IPS DF 6.9 (cell line): ENCODE results near the gene NRROS.

Experiments used
- DNase-seq: peaks from one replicate; pipeline ENCODE4 v3.0.0-alpha.2; 2013; ENCODE audit warnings: low read depth, low spot score
- H3K27ac ChIP-seq: one replicate; pipeline ENCODE4 v1.5.1; 2013; ENCODE audit warnings: low read length, control low read depth
- H3K27me3 ChIP-seq: 2 replicates; pipeline ENCODE4 v1.6.1; 2013; ENCODE audit warnings: mild to moderate bottlenecking, low read length; ENCODE audit not compliant: control insufficient read depth, insufficient read depth
- H3K36me3 ChIP-seq: 2 replicates; pipeline ENCODE4 v1.6.1; 2013; ENCODE audit warnings: low read length; ENCODE audit not compliant: control insufficient read depth, insufficient read depth
- H3K4me1 ChIP-seq: 2 replicates; pipeline ENCODE4 v1.6.1; 2013; ENCODE audit warnings: low read length; ENCODE audit not compliant: control insufficient read depth, insufficient read depth
- H3K4me3 ChIP-seq: 2 replicates; pipeline ENCODE4 v1.5.1; 2013; ENCODE audit warnings: mild to moderate bottlenecking, low read length
- H3K9me3 ChIP-seq: 2 replicates; pipeline ENCODE4 v1.6.1; 2013; ENCODE audit warnings: low read length, inconsistent platforms; ENCODE audit not compliant: control insufficient read depth, insufficient read depth
- WGBS: extraction: QIAGEN DNeasy Blood & Tissue Kit; methylation state at CpG from one replicate; pipeline ENCODE4 v1.1.7; 2013; ENCODE audit warnings: mixed read lengths, missing lambda C conversion rate; ENCODE audit not compliant: insufficient read length, insufficient coverage; 5-methylcytosine and 5-hydroxymethylcytosine counted together

Gene NRROS

DNA sequence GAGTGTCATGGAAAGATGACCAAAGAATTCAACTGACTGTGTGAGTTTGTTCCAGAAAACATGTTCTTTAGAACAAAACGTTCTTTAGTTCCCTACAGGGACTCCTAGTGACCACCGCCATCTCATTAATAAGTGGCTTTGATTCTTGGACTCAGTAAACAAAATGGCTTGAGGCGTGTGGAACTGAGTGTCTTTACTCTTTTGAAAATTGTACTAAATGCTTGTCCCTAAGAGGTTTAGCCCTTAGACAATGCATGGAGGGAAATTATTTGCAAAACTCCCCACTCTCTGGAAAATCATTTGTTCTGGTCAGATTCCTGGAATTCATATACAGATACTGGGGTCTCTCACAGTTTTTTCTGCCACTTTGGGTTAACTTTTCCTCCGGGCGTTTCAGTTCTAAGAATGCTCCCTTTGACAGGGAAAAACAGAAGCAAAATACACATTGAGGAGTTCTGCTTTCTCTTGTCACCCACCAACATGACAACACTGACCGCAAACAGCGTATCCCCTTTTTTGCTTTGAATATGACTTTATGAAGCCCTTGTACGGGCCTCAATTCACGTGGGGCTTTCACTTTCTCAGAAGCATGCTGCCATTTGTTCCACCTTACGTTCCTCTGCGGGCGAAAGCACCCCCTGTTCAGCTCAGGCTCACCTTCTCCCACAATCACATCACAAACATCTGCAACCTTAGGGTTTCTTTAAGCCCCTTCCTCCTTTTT, 15.3 kb upstream of the NRROS start:
- peaks cover 3% of the 10 kb centered on the region for H3K4me1 ChIP-seq
- H3K36me3 ChIP-seq, result no peaks in the 10 kb centered on the region
- H3K27me3 ChIP-seq, result no peaks in the 10 kb centered on the region
- H3K27ac ChIP-seq, result no peak overlapping the region
- WGBS, result no CpG with 5 or more reads among the region's 12 CpGs
- DNase-seq, result no peak
- H3K9me3 ChIP-seq, result no peaks in the 10 kb centered on the region
- no peak overlapping the region for H3K4me3 ChIP-seq

DNA sequence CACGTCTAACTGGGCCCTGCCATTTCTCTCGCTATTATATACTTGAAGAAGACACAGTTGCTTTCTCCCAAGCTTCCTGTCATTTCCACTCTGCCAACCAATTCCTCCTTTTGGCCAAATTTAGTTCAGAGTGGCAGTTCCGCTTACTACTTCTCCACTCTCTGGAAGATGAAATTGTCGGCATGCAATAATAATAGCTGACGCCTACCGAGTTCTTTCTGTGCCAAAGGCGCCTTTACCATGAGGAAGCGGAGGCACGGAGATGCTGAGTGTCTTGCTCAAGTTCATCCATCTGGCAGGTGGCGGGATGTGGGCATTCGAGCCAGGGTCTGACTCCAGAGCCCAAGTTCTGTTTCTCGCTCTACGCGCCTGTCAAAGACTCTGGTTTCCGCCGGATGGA, 14.6 kb upstream of the NRROS start:
- Histone ChIP-seq H3K4me1 (peaks cover 3% of the 10 kb centered on the region), H3K27me3 (no peaks in the 10 kb centered on the region), H3K4me3 (no peak overlapping the region), H3K9me3 (no peaks in the 10 kb centered on the region), H3K36me3 (no peaks in the 10 kb centered on the region), H3K27ac (no peak overlapping the region)
- DNase-seq, result no peak
- no CpG with 5 or more reads among the region's 16 CpGs for WGBS

DNA sequence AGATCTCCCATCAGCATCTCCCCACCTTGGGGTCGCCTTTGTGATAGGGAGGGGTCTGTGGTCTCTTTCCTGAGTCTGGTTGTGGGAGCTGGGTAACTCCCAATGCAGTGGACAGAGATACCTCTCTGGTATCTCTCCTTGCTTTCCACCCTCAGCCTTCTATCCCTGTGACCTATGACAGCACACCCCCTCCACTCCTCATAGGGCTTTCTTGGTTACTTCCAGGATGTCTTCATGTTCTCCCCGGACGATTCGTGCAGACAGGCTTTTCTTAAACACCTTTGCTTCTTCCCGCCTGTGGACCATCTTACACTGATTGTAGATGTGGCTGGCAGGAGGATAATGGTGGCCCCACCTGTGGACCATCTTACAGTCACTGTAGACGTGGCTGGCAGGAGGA, 14.2 kb upstream of the NRROS start:
- no peak for DNase-seq
- peaks cover 3% of the 10 kb centered on the region for H3K4me1 ChIP-seq
- H3K27me3 ChIP-seq, result no peaks in the 10 kb centered on the region
- WGBS, result no CpG with 5 or more reads among the region's 6 CpGs
- H3K9me3 ChIP-seq, result no peaks in the 10 kb centered on the region
- H3K4me3 ChIP-seq, result no peak overlapping the region
- H3K36me3 ChIP-seq, result no peaks in the 10 kb centered on the region
- H3K27ac ChIP-seq, result no peak overlapping the region

DNA sequence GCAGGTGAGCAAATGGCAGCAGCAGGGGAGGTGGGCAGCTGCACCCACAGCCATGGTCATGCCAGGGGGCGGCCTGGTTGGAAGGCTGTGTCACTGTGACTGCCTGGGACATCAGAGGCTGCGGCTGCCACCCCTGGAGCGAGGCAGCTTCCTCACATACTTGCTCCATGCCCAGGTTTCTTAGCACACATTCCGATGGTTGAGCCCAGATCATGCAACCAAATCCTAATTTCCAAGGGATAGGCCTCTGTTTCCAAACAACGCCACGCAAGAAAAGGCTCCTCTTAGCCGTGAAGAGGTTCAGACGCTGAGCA, 11.6 kb upstream of the NRROS start:
- no peak overlapping the region for H3K27ac ChIP-seq
- H3K9me3 ChIP-seq, result no peaks in the 10 kb centered on the region
- no peaks in the 10 kb centered on the region for H3K36me3 ChIP-seq
- H3K4me3 ChIP-seq, result no peak overlapping the region
- no CpG with 5 or more reads among the region's 8 CpGs for WGBS
- DNase-seq, result no peak
- peaks cover 3% of the 10 kb centered on the region for H3K4me1 ChIP-seq
- no peaks in the 10 kb centered on the region for H3K27me3 ChIP-seq

DNA sequence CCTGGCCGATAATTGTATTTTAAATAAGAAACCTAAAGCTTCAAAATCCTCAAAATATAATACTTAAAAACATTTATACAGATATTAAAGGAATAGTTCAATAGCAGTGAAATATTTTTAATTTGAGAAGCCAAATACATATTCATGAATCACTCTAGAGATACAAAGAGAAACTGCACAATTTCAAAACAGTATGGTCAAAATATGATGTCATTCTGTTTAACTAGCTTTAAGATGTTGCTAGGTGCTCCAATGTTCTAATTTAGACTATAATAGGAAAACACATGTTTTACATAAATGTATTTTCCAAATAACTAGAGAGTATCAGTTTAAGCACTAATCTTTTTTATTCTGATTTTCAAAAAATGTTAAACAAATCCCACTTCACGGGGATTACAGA, 10.3 kb upstream of the NRROS start:
- no CpG with 5 or more reads among the region's 2 CpGs for WGBS
- DNase-seq, result no peak

DNA sequence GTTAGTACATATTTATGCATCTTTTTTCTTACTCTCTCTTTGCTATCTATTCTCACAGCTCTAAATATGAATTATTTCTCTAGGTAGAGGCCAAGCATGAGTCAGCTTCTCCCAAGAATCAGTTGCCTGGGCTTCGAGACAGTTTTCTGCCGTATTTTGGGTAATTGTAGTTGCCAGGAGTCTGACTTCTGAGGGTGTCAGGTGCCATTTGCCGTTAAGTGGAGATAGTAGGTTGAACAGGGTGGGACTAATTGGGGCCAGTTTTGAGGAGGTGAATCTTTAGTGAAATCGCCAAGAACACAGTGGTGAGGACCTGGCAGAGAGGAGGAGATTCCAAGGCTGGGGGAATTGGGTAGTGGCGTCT, 7.8 kb upstream of the NRROS start:
- WGBS, result no CpG with 5 or more reads among the region's 5 CpGs
- no peak for DNase-seq
- Histone ChIP-seq H3K36me3 (no peaks in the 10 kb centered on the region), H3K27me3 (no peaks in the 10 kb centered on the region), H3K4me3 (peak overlapping the region; percentile 24; the same call in 1 of the 2 replicates), H3K9me3 (no peaks in the 10 kb centered on the region), H3K27ac (peak overlapping the region; percentile 8), H3K4me1 (peaks cover 7% of the 10 kb centered on the region)

More for the DNA sequence above, 10.3 kb upstream of the NRROS start:
- no peaks in the 10 kb centered on the region for H3K9me3 ChIP-seq
- H3K27ac ChIP-seq, result no peak overlapping the region
- no peaks in the 10 kb centered on the region for H3K27me3 ChIP-seq
- H3K4me1 ChIP-seq, result peaks cover 7% of the 10 kb centered on the region
- no peaks in the 10 kb centered on the region for H3K36me3 ChIP-seq
- H3K4me3 ChIP-seq, result no peak overlapping the region

DNA sequence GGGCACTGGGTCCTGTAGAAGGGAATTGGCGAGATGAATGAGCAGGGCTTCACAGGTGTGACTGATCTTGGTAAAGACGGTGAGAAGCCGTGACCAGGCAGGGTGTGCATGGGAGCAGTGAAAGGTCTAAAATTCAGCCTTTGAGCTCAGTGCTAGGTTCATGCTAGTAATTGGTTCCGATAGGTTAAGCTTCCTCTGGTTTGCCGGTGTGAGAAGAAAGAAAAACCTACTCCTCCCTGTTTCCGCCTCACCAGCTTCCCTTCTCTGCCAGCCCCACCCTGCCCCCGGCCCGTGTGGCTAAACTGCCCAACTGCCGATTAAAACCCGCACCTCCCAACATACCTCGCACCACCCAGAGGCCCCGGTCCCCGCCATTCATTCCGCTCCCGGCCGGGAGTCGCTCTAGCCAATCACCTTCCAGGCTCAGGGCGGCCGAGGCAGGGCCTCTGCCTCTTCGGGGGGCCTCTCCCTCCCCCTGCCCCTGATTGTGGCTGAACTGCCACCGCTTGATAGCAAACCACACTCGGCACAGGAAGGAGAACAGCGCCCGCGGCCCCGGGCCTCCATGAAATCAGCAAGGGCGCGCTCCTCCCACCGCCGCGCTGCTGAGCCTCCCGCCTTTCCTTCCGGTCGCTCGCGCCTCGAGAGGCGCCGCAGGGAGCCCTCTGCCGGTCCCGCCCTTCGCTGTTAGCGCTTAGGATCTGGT, 7.3 kb upstream of the NRROS start:
- no peaks in the 10 kb centered on the region for H3K9me3 ChIP-seq
- peaks cover 7% of the 10 kb centered on the region for H3K4me1 ChIP-seq
- peak overlapping the region; percentile 8 for H3K27ac ChIP-seq
- no peaks in the 10 kb centered on the region for H3K27me3 ChIP-seq
- no peaks in the 10 kb centered on the region for H3K36me3 ChIP-seq
- WGBS, result no CpG with 5 or more reads among the region's 43 CpGs
- no peak for DNase-seq
- H3K4me3 ChIP-seq, result peak overlapping the region; percentile 24; the same call in 1 of the 2 replicates

DNA sequence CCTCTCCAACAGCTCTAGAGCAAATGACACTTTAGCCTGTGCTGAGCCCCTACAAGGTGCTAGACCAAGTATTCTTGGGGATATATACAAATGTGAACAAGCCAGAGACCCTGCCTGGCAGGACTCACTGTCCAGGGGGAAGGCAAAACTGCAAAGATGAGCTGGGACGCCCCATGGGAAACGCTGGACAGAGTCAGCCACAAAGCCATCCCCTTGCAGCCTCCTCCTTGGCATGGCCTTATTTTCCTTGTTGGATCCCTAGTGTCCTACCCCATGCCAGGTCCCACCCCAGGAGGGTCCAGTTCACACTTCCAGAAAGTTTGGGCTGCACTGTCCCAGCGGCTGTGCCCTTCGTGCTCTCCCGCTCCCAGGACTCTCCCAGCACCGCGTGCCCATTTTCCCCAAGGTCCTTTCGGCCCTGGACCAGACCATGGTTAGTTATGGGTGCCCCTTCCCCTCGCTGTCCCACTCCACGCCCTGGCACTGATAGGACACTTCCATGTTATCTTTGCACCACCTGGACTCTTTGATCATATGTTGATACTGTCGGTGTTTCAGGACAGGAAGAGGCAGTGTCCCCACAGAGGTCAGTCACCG, 5.8 kb upstream of the NRROS start:
- H3K4me3 ChIP-seq, result no peak overlapping the region
- no peaks in the 10 kb centered on the region for H3K36me3 ChIP-seq
- H3K9me3 ChIP-seq, result no peaks in the 10 kb centered on the region
- DNase-seq, result no peak
- WGBS, result no CpG with 5 or more reads among the region's 12 CpGs
- H3K27me3 ChIP-seq, result no peaks in the 10 kb centered on the region; the same call in 1 of the 2 replicates
- no peak overlapping the region for H3K27ac ChIP-seq
- peaks cover 5% of the 10 kb centered on the region for H3K4me1 ChIP-seq

DNA sequence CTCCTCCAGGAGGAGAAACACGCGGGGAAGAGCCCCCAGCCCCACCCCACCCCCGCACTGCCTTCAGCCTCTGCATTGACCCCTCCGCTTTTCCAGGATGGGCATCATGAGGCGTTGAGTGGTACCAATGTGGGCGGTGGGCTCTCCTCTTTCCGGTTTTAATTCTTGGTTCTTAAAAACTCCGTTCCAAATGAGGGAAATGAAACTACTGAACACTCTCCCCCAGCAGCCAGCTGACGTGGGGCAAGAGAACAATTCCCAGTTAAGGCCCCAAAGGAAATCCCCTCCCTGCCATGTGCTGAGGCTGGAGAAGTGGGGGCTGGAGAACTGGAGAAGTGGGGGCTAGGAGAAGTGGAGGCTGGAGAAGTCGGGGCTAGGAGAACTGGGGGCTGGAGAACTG, 5.3 kb upstream of the NRROS start:
- Histone ChIP-seq H3K27ac (no peak overlapping the region), H3K9me3 (no peaks in the 10 kb centered on the region), H3K4me1 (peaks cover 6% of the 10 kb centered on the region), H3K36me3 (no peaks in the 10 kb centered on the region), H3K4me3 (no peak overlapping the region), H3K27me3 (no peaks in the 10 kb centered on the region; the same call in 1 of the 2 replicates)
- no peak for DNase-seq
- WGBS, result no CpG with 5 or more reads among the region's 10 CpGs

DNA sequence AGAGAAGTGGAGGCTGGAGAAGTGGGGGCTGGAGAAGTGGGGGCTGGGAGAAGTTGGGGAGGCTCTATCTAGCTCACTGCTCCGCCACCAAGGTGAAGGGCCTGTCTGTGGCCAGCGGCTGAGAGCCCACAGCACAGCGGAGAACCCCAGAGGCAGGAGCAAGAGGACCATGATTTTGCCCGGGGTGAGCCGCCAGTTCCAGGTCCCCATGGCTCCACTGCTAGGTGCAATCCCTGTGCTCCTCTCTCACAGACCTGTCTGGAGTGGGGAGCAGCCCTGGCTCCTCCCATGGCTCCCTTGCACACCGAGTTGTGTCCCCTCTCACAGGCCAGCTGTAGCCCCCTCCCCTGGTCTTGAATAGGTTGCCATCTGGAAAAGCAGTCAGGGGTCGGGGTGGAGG, 4.7 kb upstream of the NRROS start:
- Histone ChIP-seq H3K4me3 (no peak overlapping the region), H3K4me1 (peaks cover 7% of the 10 kb centered on the region)

More for the DNA sequence above, 4.7 kb upstream of the NRROS start:
- DNase-seq, result no peak
- WGBS, result no CpG with 5 or more reads among the region's 7 CpGs
- Histone ChIP-seq H3K27me3 (no peaks in the 10 kb centered on the region; the same call in 1 of the 2 replicates), H3K27ac (no peak overlapping the region), H3K9me3 (no peaks in the 10 kb centered on the region), H3K36me3 (no peaks in the 10 kb centered on the region)
